Measurements from ENCODE around the gene RNASEH2B.

Gene RNASEH2B

GRCh38 chr13:50941146-50941545 is 31.6 kb downstream of the RNASEH2B start:
- no peak for DNase-seq (ENCODE audit: low read depth)

GRCh38 chr13:50942630-50943311 is 33.2 kb downstream of the RNASEH2B start:
- DNase-seq (ENCODE audit: low read depth): no peak

GRCh38 chr13:50945669-50946068 is 36.1 kb downstream of the RNASEH2B start:
- DNase-seq (ENCODE audit: low read depth): no peak

- DNase-seq (ENCODE audit: low read depth): peak; percentile 16
Observed at GRCh38 chr13:50948601-50949000, 39.0 kb downstream of the RNASEH2B start.

GRCh38 chr13:50950849-50951248 is 41.3 kb downstream of the RNASEH2B start:
- no peak for DNase-seq (ENCODE audit: low read depth)

- DNase-seq (ENCODE audit: low read depth): peak; percentile 20
Observed at GRCh38 chr13:50951366-50951765, 41.8 kb downstream of the RNASEH2B start.

- no peak for DNase-seq (ENCODE audit: low read depth)
Observed at GRCh38 chr13:50955241-50955640, 45.6 kb downstream of the RNASEH2B start.

GRCh38 chr13:50955798-50956197 is 46.2 kb downstream of the RNASEH2B start:
- DNase-seq (ENCODE audit: low read depth): no peak

- DNase-seq (ENCODE audit: low read depth): no peak
Observed at GRCh38 chr13:50957620-50958019, 48.0 kb downstream of the RNASEH2B start.

GRCh38 chr13:50969691-50970090 is 60.1 kb downstream of the RNASEH2B start:
- DNase-seq (ENCODE audit: low read depth): no peak

- DNase-seq (ENCODE audit: low read depth): no peak
Observed at GRCh38 chr13:50970956-50971355, 61.4 kb downstream of the RNASEH2B start.

- no peak for DNase-seq (ENCODE audit: low read depth)
Observed at GRCh38 chr13:50974268-50974667, 64.7 kb downstream of the RNASEH2B start.

GRCh38 chr13:50979187-50979586 is 69.6 kb downstream of the RNASEH2B start:
- DNase-seq (ENCODE audit: low read depth): no peak

GRCh38 chr13:50981686-50982085 is 72.1 kb downstream of the RNASEH2B start:
- DNase-seq (ENCODE audit: low read depth): no peak

GRCh38 chr13:50989476-50989875 is 79.9 kb downstream of the RNASEH2B start:
- DNase-seq (ENCODE audit: low read depth): no peak

GRCh38 chr13:50990065-50990817 is 80.7 kb downstream of the RNASEH2B start:
- DNase-seq (ENCODE audit: low read depth): no peak

- DNase-seq (ENCODE audit: low read depth): peak; percentile 53
Observed at GRCh38 chr13:50990818-50991506, 81.4 kb downstream of the RNASEH2B start.

- DNase-seq (ENCODE audit: low read depth): no peak
Observed at GRCh38 chr13:50991579-50992521, 82.3 kb downstream of the RNASEH2B start.

- no peak for DNase-seq (ENCODE audit: low read depth)
Observed at GRCh38 chr13:50993371-50993770, 83.8 kb downstream of the RNASEH2B start.

GRCh38 chr13:50993934-50994333 is 84.3 kb downstream of the RNASEH2B start:
- peak; percentile 21 for DNase-seq (ENCODE audit: low read depth)

GRCh38 chr13:50994651-50995050 is 85.1 kb downstream of the RNASEH2B start:
- DNase-seq (ENCODE audit: low read depth): no peak

- no peak for DNase-seq (ENCODE audit: low read depth)
Observed at GRCh38 chr13:50995854-50996253, 86.3 kb downstream of the RNASEH2B start.
